Middle frontal gyrus (tissue), 1 donor: ENCODE data around the gene ROPN1.

Source experiments
- DNase-seq: peaks from one replicate; pipeline ENCODE4 v3.0.0-alpha.2; 2015; ENCODE audit warnings: low spot score; ENCODE audit errors: extremely low spot score

The ROPN1 gene

GRCh38 chr3:123949641-123950040, 42.3 kb downstream of the ROPN1 start:
- DNase-seq, result no peak

- no peak for DNase-seq
Observed at GRCh38 chr3:123948449-123948848, 43.5 kb downstream of the ROPN1 start.

- DNase-seq, result no peak
Observed at GRCh38 chr3:123947482-123947881, 44.4 kb downstream of the ROPN1 start.

- DNase-seq, result no peak
Observed at GRCh38 chr3:123941542-123941941, 50.4 kb downstream of the ROPN1 start.

GRCh38 chr3:123941121-123941520, 50.8 kb downstream of the ROPN1 start:
- no peak for DNase-seq

DNA sequence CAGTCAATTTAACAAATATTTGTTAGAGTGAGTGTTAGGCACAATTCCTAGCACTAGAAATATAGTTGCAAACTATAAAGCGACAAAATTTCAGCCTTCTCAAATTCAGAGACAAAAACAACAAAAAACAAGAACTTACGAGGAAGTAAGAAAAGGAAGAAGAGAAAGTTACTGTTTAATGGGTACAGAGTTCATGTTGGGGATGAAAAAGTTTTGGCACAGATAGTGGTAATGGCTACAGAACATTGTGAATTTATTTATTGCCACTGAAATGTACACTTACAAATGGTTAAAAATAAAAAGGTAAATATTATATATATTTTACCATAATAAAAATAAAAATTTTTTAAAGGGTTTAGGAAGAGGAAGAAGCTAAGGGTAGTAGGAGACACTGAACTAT, 52.2 kb downstream of the ROPN1 start:
- DNase-seq, result no peak

DNA sequence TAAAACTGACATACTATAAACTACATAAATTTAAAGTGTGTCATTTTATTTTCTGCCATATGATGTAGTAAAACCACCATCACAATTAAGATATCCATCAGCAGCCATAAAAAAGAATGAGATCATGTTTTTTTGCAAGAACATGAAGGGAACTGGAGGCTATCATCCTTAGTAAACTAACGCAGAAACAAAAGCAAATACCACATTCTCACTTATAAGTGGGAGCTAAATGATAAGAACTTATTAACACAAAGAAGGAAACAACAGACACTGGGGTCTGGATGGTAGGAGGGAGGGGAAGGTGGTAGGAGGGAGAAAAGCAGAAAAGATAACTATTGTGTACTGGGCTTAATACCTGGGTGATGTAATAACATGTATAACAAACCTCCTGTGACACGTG, 55.5 kb downstream of the ROPN1 start:
- no peak for DNase-seq

DNA sequence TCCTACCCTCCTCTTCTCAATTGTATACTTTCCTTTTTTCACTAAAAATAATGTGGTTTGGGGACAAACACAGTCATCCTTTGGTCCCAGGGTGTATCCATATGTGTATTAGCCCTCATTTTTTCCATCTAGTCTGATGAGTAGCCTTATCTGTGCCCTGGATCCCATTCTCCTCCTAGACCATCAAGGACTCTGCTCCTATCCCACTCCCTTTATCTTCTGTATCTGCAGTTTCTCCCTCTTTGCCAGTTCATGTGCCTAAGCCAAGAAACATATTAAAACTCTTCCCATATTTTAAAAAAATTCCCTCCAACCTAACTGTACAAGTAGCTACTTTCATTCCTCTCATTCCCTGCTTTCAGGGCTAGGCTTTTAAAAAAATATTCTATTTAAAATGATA, 56.1 kb downstream of the ROPN1 start:
- DNase-seq, result no peak

DNA sequence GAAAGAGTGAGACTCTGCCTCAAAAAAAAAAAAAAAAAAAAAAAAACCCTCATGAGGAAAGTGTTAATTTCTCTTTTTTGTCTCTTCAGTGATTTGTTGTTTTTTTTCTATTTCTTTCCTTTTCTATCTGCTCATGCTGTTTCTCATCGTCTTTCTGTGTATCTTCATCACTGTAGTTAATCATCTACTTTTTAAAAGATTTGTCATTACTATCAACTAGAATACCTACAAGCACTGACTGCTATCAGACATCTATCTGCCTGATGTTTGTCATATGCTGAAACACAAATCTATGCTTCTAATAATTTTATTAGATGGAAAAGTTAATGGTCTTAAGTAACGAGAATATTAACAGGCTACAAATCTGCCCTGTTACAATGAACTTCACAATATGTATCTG, 57.7 kb downstream of the ROPN1 start:
- no peak for DNase-seq

- no peak for DNase-seq
Observed at GRCh38 chr3:123930445-123930844, 61.5 kb downstream of the ROPN1 start.

DNA sequence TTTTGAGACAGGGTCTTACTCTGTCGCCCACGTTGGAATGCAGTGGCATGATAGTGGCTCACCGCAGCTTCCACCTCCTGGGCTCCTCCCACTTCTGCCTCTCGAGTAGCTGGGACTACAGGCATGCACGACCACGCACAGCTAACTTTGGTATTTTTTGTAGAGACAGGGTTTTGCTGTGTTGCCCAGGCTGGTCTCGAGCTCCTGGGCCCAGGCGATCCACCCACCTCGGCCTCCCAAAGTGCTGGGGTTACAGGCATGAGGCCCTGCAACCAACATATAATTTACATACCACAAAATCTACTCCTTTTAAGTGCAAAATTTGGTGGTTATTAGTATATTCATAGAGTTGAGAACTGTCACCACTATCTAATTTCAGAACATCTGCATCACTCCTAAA, 62.6 kb downstream of the ROPN1 start:
- no peak for DNase-seq

DNA sequence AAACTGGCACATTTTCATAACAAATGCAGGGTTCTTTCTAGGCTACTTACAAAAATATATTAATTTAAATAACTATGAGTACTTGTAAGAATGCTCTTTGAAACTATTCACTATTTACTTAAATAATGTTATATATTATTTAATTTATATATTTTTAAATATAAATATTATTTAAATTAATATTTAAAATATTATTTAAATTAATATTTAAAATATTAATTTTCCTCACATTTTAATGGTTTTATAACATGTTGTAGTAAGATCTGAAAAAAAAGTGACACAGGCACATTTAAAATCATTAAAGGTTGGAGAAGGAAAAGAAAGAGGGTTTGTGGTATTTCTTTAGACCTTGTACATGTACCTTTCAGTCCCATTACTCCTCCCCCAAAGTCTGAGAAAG, 65.5 kb downstream of the ROPN1 start:
- DNase-seq, result no peak

DNA sequence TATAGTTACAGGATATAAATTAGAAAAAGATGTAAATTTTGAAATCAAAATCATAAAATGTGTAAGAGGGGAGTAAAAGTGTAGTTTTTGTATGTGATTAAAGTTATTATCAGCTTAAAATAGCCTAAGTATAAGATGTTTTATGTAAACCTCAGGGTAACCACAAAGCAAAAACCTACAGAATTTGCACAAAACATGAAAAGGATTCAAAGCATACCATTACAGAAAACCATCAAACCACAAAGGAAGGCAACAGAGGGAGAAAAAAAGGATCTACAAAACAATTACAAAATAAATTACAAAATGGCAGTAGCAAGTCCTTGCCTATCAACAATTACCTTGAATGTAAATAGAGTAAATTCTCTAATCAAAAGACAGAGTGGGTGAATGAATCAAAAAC, 71.1 kb downstream of the ROPN1 start:
- DNase-seq, result no peak

DNA sequence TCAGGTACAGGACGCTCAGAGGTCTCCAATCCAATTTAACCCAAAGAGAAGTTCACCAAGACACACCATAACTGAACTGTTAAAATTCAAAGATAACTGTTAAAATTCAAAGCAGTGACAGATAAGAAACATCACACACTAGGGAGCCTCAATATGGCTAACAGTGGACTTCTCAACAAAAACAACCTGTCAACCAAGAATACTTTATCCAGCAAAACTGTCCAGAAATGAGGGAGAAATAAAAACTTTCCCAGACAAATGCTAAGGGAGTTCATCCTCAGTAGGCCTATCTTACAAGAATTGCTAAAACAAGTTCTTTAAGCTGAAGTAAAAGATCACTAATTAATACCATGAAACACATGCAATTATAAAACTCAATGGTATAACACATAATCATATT, 71.5 kb downstream of the ROPN1 start:
- DNase-seq, result no peak

DNA sequence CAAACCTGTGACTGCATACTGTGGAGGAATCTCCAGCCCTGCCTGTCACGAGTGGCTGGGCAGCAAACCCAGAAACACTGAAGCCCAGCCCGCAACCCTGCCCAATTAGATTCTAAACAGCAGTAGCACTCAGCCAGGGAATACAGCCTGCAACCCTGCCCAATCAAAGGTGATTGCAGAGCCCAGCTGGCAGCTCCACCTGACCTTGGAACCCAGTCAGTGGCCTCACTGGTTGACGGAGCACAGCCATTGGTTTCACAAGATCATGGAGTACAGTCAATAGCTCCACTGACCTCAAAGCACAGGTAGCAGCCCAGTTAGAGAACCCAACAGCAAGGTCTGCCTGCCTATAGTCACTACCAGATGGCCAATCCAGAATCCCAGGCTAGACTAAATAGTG, 72.6 kb downstream of the ROPN1 start:
- DNase-seq, result no peak
